GM04504 (cell line): ENCODE results near the gene FOXO3.
"Not testable (repeated sequence)": the region's sequence is repeated elsewhere in the genome, so short reads cannot be mapped to it uniquely, and the experiment has no call there.

Experiments
- DNase-seq: peaks from one replicate; pipeline ENCODE4 v3.0.0-alpha.2; 2012; ENCODE audit warnings: low read depth

The FOXO3 gene

DNA sequence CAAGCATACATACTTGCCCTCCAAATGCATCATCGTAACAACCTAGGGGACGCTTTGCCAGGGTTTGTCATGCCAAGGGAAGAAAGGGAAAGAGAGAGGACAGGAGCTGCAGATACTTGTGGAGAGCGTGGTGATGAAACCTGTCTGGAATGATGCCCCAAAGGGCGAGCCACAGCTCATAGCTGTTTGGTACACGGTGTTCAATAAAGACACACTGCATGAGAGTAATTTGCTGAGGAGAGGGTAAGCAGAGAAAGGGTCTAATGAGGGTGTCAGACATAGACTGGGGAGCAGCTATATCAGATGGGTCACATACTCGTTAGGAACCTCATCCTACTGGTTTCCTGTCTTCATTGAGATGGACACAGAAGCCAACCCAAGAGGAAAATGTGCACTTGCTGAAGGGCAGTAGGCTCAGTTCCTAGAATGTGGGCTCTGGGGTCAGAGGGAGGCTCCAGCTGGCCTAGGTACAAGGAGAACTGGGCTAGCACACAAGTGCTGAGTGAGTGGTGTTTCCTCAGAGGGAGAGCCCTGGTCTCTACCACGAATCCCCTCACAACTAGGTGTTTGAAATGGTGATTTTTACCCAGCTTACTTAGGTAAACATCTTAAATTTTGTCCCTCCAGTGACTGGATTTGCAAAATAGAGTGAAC lies 5.2 kb upstream of the FOXO3 start:
- no peak for DNase-seq

DNA sequence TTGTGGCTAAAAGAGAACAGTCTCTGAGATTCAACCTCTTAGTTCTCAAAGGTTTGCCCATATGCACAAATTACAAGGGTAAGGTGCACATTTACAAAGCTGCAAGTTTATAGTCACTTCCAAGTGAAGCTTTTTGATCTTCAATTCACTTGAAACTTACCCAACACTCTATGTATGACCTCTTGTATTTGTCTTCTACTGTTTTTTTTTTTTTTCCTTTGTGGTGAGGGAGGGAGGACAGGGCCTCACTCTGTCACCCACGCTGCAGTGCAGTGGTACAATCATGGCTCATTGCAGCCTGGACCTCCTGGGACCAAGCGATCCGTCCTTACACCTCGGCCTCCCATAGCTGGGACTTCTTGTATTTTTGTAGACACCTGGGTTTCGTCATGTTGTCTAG lies 4.5 kb upstream of the FOXO3 start:
- no peak for DNase-seq

DNA sequence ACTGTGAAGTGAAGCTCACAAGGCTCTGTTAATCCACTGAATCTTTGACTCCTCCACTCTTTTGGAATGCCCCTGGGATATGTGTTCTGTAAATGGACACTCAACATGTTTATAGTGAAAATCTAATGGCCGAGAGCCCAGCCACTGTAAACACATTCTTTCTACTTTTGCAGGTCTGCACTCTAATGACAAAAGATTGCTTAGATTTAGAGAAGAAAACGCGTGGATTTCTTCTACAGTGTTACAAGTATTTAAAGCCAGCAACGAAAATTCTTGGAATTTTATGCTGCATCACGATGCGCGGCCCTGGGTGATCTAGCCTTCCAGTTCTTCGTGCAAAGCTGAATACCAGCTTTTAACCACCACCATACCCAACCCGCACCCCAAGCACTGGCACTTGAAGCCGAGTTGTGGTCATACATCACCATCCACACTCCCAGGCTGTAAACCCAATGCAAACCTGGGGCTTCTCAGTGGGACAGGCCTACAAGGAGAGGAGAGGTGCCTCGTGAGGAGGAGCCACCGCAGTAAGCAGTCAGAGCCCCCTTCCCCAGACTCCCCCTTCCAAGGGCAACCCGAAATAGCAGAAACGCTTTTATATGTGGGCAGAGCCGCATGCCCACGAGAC lies 3.7 kb upstream of the FOXO3 start:
- DNase-seq = no peak

DNA sequence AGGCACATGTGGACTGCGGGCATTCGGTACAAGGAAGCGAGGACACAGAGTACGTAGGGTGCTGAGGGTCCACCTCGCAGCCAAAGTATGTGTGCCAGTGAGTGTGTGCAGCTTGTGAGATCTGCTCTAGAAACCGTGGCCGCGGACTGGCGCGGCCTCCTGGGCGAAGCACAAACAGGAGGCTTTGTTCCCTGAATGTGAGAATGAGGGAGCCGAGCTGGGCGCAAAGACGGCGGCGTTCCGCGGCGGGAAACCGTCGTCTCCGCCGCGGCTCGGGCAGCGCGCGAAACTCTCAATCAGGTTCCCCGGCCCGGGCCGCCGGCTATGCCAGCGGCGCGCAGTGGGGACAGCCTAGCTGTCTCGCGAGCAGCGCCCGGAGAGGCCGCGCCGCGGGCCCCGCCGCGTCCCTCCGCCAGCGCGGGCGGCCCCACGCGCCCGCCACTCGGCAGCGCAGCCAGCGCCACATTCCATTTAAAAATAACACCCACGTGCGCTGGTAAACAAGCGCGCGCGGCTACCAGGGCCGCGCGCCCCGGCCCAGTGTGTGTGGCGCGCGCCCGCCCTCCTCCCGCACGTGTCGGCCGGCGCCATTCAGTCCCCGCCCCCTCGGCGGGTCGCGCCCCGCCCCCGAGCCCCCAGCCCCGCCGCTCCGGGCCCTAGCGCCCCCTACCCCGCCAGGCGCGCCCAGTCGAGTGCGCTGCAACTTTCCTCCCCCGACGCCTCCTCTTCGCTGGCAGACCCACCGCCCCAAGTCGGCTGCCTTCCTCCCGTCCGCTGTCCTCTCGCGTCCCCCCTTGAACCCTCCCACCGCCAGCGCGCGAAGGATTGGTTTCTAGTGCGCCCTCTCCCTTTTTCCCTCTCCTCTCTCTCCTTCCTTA lies 3.0 kb upstream of the FOXO3 start:
- peak; percentile 32 for DNase-seq

DNA sequence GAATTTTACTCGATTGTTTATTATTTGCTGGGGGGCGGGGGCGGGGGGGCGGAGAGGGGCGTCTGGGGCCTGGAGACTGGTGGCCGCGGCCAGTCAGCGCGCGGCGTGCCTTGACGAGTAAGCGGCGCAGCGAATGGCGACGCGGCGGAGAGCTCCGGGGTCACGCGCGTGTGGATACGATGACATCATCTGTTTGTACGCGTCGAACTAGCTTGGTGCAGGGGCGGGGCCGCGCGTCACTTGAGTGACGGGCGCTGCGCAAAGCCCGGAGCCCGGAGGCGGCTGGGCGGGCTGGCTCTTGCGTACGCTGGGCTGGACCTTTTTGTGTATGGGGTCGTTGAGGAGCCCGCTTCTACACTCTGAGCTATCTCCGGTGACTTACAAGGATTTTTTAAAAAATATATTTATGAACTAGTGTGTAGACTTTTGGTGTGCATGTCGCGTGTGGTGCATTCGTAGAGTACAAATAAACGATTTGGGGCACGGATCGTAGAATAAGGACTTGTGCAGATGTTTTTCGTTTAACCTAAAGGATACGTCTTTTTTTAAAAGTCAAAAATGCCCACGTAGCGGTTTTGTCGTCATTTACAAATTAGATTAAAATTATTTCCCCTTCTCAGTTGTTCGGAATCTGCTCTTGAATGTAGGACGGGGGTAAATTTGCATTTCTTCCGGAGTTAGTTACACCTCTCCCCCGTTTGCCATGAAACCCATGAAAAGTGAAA lies 2.2 kb upstream of the FOXO3 start:
- peak; percentile 96 for DNase-seq

DNA sequence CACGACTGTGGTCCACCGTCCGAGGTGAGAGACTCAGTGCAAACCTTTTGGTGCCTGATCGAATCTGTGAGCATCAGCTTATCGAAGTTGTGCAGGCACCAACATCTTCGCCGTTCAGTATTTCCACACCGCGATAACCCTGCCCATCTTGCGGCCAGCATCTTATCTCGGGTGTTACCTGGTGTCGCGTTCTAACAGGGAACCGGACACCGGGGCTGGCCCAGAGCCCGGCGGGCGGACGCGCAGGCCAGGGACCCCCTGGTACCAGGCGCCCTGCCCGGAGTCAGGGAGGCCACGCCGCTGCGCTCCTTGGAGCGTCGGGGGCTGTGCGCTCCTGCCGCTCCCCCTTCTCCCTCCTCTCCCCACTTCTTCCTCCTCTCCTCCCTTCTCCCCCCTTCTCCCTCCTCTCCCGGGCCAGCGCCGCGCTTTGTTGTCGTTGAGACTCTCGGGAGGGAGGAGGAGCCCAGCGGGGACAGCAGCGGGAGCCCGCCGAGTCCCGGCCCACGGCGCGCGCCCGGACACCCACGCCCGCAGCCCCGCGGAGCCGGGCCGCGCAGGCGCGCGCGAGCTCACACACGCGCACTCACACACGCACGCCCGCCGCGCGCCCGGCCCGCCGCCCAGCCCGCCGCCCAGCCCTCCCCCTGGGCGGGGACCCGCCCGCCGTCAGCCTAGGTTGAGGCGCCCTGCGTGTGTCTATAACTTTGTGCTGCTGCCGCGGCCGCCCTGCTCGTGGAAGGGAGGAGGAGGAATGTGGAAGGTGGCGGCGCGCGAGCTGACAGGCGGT lies 1.4 kb upstream of the FOXO3 start:
- peak; percentile 72 for DNase-seq

DNA sequence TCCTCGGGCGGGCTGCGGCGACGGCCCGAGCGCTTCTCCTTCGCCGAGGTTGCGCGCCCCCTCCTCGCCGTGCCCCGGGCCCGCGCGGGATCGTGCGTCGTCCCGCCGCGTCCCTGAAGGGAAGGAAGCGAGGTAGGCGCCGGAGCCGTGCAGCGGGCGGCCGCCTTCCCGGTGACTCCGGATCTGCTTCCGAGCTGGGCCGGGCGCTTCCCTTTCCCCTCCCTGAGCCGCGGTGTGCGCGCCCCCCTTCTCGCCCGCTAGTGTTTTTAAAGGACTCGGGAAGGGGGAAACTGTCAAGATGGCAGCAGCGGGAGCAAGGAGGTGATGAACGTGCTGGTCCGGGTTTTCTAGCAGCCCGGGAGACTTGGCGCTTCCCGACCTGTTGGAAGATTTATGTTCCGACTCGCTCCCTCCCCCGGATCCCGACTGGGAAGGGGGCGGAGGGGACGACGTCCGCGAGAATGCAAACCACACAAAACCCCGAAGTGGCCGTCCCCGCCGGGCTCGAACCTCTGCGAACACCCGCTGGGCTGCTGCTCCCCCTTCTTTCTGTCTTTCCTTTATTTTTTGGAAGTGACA lies 744 bp upstream of the FOXO3 start:
- peak; percentile 59 for DNase-seq

DNA sequence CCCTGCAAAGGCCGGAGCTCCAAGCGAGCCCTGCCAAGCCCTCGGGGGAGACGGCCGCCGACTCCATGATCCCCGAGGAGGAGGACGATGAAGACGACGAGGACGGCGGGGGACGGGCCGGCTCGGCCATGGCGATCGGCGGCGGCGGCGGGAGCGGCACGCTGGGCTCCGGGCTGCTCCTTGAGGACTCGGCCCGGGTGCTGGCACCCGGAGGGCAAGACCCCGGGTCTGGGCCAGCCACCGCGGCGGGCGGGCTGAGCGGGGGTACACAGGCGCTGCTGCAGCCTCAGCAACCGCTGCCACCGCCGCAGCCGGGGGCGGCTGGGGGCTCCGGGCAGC lies 561 bp downstream of the FOXO3 start:
- not testable (repeated sequence) for DNase-seq

DNA sequence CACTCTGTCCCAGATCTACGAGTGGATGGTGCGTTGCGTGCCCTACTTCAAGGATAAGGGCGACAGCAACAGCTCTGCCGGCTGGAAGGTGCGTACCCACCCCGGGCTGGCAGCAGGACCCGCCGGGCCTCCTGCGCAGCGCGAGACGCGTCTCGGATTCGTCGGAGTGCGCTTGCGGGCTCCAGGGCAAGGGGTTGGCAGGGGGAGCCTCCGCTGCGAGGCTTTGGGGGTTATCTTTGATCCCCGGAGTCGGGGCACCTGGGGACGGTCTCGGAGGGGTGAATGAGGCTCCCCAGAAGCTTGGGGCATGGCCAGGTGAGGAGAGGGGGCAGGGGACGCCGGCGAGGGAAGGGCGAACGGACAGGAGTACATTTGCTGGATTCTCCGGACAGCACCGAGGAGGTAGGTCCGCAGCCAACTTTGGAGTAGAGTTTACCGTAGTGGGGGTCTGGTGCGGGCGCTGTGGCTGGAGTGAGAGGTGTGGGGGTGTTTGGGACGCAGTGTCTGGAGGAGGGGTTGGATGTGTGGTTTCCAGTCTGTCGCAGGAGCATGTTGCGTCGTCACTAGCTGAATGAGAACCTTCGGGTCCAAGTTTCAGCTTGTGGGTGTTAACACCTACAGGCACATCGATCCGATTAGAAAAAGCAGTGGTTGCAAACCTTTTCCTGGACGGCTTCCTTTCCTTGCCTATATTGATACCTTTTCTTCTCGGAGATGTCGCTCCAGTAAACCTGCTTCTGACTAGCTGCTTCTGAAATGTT lies 1.2 kb downstream of the FOXO3 start:
- DNase-seq = no peak

DNA sequence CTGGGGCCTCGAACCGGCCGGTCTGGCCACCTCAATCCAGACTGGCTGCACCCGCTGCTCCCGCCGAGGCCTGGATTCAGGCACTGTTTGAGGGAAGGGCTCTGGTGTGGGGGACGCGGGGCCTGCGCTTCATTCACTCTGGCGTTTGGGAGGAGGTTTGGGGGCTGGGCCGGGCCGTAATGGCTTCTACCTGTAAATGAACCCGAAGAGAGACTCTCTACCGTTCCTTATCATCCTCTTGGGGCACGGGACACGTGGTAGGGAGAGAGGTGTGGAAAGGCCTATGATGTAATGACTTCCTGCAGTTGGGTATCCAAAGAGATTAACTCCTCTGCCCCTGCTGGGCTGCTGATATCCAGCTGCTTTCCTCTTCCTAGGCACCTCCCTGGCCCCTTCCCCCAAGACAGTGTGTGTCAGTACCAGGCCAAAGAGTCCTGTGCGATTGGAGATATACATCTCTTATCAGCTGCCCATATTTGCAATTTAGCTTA lies 1.8 kb downstream of the FOXO3 start:
- DNase-seq = peak; percentile 42

DNA sequence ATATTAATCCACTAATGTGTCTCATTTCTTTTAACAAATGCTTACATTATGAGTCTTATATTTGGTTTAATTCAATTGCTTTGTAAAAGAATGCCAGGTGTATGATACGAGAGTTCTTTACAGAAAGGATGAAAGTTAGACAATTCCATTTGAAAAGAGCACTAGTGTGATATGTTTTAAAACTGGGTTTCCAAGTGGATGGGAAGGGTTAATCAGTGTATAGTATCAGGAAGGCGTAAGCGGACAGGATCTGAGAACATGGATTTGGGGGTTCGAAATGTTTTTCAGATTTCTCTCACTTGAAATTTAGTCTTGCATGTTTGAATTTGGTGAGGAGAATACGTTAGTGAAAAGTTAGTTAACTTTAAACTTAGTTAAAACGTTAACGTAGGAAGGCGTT lies 2.6 kb downstream of the FOXO3 start:
- DNase-seq = no peak

DNA sequence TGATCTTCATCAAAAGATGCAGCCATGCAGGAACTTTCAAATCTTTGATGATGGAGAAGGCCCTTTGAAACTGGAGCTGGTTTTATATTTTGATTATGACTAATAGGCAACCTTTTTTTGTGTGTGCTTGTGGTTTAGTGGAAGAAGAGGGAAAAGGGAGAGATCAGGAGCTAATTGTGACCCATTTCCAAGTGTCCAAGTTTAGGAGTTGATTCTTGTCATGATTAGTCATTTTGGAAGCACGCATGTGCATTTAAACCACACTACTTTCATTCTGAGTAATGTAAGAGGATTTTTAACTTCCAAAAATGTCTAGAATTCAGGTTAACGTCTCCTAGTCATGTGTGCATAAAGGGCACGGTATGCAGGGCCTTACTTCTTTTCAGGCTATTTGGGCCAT lies 3.5 kb downstream of the FOXO3 start:
- DNase-seq = peak; percentile 86

DNA sequence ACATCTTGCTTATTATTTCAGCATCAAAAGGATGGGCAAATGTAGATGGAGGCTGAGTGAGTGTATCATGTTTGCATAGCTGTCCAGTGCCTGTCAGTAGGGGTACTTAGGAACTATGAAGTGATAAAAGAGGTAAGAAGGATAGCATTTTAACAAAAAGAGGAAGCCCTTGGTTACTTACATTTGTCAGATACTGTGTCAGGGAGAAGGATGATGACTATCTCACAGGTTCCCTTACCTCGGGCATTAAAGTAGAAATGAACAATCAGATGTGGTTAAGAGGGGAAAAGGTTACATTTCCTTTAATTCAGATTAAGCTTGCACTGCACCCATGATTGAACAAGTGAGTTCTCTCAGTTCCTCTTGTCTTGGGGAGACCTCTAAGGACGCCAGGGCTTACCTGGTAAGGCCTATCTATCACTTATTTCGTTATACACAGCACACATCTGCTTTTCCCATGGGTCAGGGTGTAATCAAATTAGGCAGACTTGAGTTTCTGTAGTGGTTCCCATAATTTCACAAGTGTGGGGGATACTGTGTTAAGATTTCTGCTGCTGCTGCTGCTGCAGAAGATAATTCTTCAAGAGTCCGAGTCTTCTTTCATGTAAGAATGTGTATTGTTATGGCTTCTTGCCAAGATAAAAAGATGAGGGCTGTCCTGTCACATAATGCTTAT lies 4.5 kb downstream of the FOXO3 start:
- no peak for DNase-seq

DNA sequence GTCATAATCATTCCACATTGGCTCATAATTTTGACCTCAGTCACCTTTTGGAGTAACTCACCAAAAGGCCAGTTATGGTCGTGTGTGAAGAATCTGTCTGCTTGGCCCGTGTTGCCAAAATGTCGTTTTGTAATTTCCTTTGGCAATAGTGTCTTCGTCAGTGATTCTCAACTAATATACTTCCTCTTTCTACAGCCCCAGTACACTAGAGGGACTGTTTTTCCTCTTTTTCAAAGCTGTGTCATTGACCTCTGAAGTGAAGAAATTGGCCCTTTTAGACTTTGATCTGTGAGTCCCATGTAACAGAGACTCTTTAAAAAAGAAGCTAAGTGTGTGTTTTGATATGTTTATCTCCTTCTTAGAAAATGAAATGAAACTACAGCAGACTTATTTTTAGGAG lies 5.2 kb downstream of the FOXO3 start:
- peak; percentile 85 for DNase-seq

DNA sequence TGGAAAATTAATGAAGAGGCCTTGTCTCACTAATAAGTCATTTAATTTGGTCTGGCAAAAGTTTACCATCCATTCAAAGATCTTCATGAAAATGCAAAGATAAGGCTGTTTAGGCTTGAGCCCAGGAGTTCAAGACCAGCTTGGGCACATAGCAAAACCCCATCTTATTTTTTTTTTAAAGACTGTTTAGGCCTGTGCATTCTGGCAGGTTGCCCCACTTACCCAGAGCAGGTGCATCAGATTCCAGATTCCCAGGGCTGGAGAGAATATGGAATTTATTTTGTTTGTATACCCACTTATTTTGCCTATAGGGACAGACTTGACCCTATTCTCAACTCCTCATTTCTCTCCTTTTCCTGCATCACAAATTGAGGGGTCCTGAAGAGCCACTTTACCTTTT lies 5.7 kb downstream of the FOXO3 start:
- no peak for DNase-seq

DNA sequence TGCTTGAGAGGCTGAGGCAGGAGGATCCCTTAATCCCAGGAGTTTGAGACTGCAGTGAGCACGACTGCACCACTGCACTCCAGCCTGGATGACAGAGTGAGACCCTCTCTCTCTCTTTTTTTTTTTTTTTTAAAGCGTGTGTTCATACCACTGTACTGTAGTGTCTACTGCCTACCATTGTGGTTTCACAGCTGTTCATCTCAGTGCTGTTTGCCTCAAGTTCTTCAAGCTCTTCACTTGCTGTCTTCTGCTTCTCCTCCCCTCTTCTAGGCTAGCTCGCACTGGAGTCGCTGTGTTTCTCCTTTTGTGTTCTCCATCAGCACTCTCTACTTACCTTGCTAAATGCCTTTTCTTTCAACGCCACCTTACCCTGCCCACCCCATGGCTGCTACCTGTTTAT lies 7.4 kb downstream of the FOXO3 start:
- no peak for DNase-seq

DNA sequence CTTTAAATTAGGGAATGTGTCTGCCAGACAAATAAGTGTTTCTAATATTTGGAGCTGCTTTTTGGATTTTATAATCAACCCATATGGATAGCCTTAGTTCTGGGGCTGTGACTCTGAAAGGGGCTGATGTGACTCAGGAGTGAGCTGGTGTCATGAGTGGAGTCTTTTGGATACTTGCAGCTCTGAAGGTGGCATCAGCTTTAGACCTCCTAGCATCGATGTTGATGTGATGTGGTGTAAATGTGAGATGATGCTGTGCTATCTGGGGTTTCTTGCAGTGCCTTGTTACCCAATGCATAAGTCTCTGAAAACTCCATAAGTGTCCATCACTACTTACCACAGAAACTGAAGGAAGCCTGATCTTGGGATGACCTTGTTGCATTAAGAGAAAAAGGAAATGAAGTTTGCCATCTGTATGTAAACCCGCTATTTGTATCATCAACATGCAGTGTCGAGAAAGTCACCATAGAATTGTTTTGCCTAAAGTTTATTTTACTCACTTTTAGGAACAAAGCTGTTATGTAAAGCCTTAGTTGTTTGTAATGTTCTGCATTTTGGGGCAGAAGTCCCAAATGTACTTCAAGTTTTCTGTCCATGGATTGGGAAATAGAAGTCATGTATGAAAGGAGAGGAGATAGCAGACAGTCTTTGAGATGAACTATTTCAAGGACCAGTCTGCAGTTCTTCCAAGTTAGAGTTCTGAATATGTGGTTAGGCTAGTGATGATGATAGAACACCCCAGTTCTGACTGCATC lies 8.0 kb downstream of the FOXO3 start:
- DNase-seq = no peak

DNA sequence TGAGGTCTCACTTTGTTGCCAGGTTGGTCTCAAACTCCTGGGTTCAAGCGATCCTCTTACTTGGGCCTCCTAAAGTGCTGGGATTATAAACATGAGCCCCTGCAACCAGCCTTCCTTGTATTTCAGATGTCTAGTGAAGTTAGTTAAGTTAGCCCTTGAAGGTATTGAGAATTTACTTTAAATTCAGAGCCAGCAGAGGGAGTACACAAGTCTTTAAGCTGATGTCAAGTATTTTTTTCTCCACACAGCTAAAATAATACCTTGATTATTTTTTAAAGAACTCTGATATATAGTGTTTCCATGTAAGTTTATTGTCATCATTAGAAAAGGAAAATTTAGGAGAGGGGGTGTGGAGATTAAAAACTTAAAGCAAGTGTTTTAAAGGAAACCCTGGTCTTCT lies 9.8 kb downstream of the FOXO3 start:
- no peak for DNase-seq

DNA sequence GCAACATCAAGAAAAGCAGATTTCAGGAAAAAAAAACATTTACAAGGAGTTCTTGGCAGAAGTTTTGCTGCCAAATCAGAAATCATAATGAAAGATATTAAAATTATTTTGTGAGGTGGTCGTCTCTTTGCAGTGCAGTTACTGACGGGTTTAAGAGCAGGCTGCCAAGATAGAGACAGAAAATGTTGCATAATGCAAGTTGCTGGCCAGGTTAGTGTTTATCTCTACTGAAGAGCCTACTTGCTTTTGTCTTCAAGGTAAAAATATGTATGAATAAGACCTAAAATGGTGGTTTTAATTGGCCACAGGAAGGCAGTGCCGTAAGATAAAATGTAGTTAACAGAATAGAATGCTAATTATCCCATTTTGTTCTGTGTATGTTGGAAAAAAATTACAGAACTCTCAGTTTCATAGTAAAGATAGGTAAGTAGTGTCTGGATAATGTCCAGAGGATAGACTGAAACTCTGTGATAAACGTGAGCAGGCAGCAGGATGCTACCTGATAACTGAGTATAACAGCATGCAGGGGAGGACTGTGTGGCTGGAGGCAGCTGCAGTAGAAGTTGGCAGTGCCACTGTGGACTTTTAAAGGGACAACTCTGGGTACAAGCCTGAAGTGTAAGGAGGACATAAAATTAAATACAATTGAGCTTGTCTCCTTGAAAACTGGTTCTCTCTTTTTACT lies 13.9 kb downstream of the FOXO3 start:
- DNase-seq = no peak
